GM23248 (cell line): Measurements from ENCODE around the gene CGGBP1. TPM values are rescaled to one million over a fixed set of nuclear protein-coding genes. Genes with fewer than 3 reads are reported as not detected.
A peak's percentile ranks its signal among the peaks of the same experiment; 100 is the strongest.

Source experiments
- DNase-seq: peaks from one replicate; pipeline ENCODE4 v3.0.0-alpha.2; 2015
- H2AFZ ChIP-seq: fragments of 200-600 bp; sonication (generic); 2 replicates; pipeline ENCODE4 v1.6.1; 2016; ENCODE audit warnings: antibody characterized with exemption
- H3F3A ChIP-seq: fragments of 200-600 bp; sonication (generic); 2 replicates; pipeline ENCODE4 v1.6.1; 2016; ENCODE audit warnings: mild to moderate bottlenecking, antibody characterized with exemption, mixed run types; ENCODE audit not compliant: insufficient read depth
- H3K27ac ChIP-seq: fragments of 200-600 bp; sonication (generic); 2 replicates; pipeline ENCODE4 v1.5.1; 2016; ENCODE audit warnings: mild to moderate bottlenecking
- H3K27me3 ChIP-seq: fragments of 200-600 bp; sonication (generic); replicated peaks from 2 replicates; pipeline ENCODE4 v1.6.1; 2016; ENCODE audit warnings: mild to moderate bottlenecking; ENCODE audit not compliant: insufficient read depth
- H3K36me3 ChIP-seq: fragments of 200-600 bp; sonication (generic); 2 replicates; pipeline ENCODE4 v1.6.1; 2016; ENCODE audit warnings: low read depth, mild to moderate bottlenecking
- H3K4me1 ChIP-seq: fragments of 200-600 bp; sonication (generic); 2 replicates; pipeline ENCODE4 v1.6.1; 2016; ENCODE audit warnings: mild to moderate bottlenecking; ENCODE audit not compliant: insufficient read depth
- H3K4me2 ChIP-seq: fragments of 200-600 bp; sonication (generic); one replicate; pipeline ENCODE4 v1.6.1; 2016; ENCODE audit warnings: mild to moderate bottlenecking; ENCODE audit not compliant: unreplicated experiment
- H3K4me3 ChIP-seq: fragments of 200-600 bp; sonication (generic); 2 replicates; pipeline ENCODE4 v1.5.1; 2016; ENCODE audit warnings: mild to moderate bottlenecking
- H3K79me2 ChIP-seq: fragments of 200-600 bp; sonication (generic); 2 replicates; pipeline ENCODE4 v1.6.1; 2016; ENCODE audit warnings: mild to moderate bottlenecking; ENCODE audit not compliant: insufficient read depth
- H3K9ac ChIP-seq: fragments of 200-600 bp; sonication (generic); 2 replicates; pipeline ENCODE4 v1.6.1; 2016; ENCODE audit warnings: mild to moderate bottlenecking
- H3K9me2 ChIP-seq: fragments of 200-600 bp; sonication (generic); 2 replicates; pipeline ENCODE4 v1.6.1; 2016; ENCODE audit warnings: mixed run types, mild to moderate bottlenecking, moderate library complexity; ENCODE audit not compliant: insufficient read depth
- H3K9me3 ChIP-seq: fragments of 200-600 bp; sonication (generic); one replicate; pipeline ENCODE4 v1.6.1; 2017; ENCODE audit warnings: low read depth
- H4K20me1 ChIP-seq: fragments of 200-600 bp; sonication (generic); 2 replicates; pipeline ENCODE4 v1.6.0; 2016; ENCODE audit not compliant: insufficient read depth
- EZH2 ChIP-seq: fragments of 200-600 bp; sonication (generic); IDR thresholded peaks from 2 replicates; pipeline ENCODE4 v1.6.1; 2018; ENCODE audit warnings: antibody characterized with exemption, mild to moderate bottlenecking; ENCODE audit not compliant: insufficient read depth, poor library complexity, severe bottlenecking
- EZH2phosphoT487 ChIP-seq: fragments of 200-600 bp; sonication (generic); IDR thresholded peaks from 2 replicates; pipeline ENCODE4 v1.6.1; 2018; ENCODE audit warnings: antibody characterized with exemption, moderate library complexity, mild to moderate bottlenecking, low read depth; ENCODE audit not compliant: insufficient read depth
- WGBS, 2 experiments: methylation state at CpG; one replicate each; pipeline ENCODE4 v1.1.6; 2015 to 2017; ENCODE audit warnings: low lambda C conversion rate in 2 of 2, low coverage in 1 of 2; ENCODE audit errors: missing lambda C conversion rate in 2 of 2; 5-methylcytosine and 5-hydroxymethylcytosine counted together
- in situ Hi-C: fragments of 300-500 bp; cut with MboI; formaldehyde crosslinking; loops from 2 replicates; pipeline ENCODE4 v1.15.0; 2020
- polyA plus RNA-seq: library from polyadenylated mRNA; unstranded; fragments of >200 nt; fragmentation: Nextera tagmentation; extraction: Ambion mirVana; gene quantifications from 2 replicates; pipeline ENCODE4 v1.2.1, GENCODE V29; 2016
- total RNA-seq: library from RNA; depleted of rRNA; stranded (reverse); fragments of >200 nt; shearing (Covaris generic); gene quantifications from 2 replicates; pipeline ENCODE4 v1.2.3, GENCODE V29; 2014

CGGBP1 gene
- total and polyA plus RNA-seq, 2 experiments from 2014 or later: 51.1 to 61.4 TPM

GRCh38 chr3:88075497-88075896 is 16.7 kb upstream of the CGGBP1 start:
- Histone ChIP-seq H3K4me1 (no peaks in the 10 kb centered on the region), H4K20me1 (peaks cover 34% of the 10 kb centered on the region), H3K27ac (no peak overlapping the region), H3K9me2 (no peaks in the 10 kb centered on the region), H3K36me3 (0 out of 2 replicates have a peak, but pooled peaks cover 2% of the 10 kb centered on the region), H3K4me2 (no peak overlapping the region), H3F3A (peaks cover 7% of the 10 kb centered on the region; the same call in 1 of the 2 replicates), H3K9ac (no peak overlapping the region), H3K27me3 (no peaks in the 10 kb centered on the region), H2AFZ (no peak overlapping the region), H3K79me2 (peaks cover 100% of the 10 kb centered on the region), H3K9me3 (peaks cover 7% of the 10 kb centered on the region), H3K4me3 (no peak overlapping the region)
- in situ Hi-C loops: no loop called here
- WGBS, 2 experiments: 45 to 56% methylated on average over 2 of the region's 2 CpGs
- no peak for TF ChIP-seq EZH2
- TF ChIP-seq EZH2phosphoT487: no peak
- DNase-seq: no peak

GRCh38 chr3:88075072-88075471 is 16.3 kb upstream of the CGGBP1 start:
- TF ChIP-seq EZH2: no peak
- no peak for TF ChIP-seq EZH2phosphoT487
- Histone ChIP-seq H3K9me2 (no peaks in the 10 kb centered on the region), H3K9ac (no peak overlapping the region), H3K4me3 (no peak overlapping the region), H3K4me2 (no peak overlapping the region), H3K4me1 (no peaks in the 10 kb centered on the region), H4K20me1 (peaks cover 34% of the 10 kb centered on the region), H3K9me3 (peaks cover 7% of the 10 kb centered on the region), H3K27ac (no peak overlapping the region), H3F3A (peaks cover 7% of the 10 kb centered on the region; the same call in 1 of the 2 replicates), H2AFZ (no peak overlapping the region), H3K27me3 (no peaks in the 10 kb centered on the region), H3K36me3 (0 out of 2 replicates have a peak, but pooled peaks cover 2% of the 10 kb centered on the region), H3K79me2 (peaks cover 100% of the 10 kb centered on the region)
- no peak for DNase-seq
- 69 to 76% methylated on average over 2 of the region's 2 CpGs for WGBS, 2 experiments
- in situ Hi-C loops: no loop called here

GRCh38 chr3:88061746-88062145 is 2.9 kb upstream of the CGGBP1 start:
- Histone ChIP-seq H3K4me2 (peak overlapping the region; percentile 95), H3K27ac (no peak overlapping the region), H3K9me3 (no peaks in the 10 kb centered on the region), H3K9ac (peak overlapping the region; percentile 88), H3K4me3 (peak overlapping the region; percentile 93), H3K9me2 (no peaks in the 10 kb centered on the region), H3K79me2 (peaks cover 89% of the 10 kb centered on the region), H3K36me3 (peaks cover 3% of the 10 kb centered on the region; the same call in 1 of the 2 replicates), H3K27me3 (no peaks in the 10 kb centered on the region), H3K4me1 (peaks cover 32% of the 10 kb centered on the region), H4K20me1 (peaks cover 26% of the 10 kb centered on the region; the same call in 1 of the 2 replicates), H2AFZ (no peak overlapping the region), H3F3A (peaks cover 8% of the 10 kb centered on the region)
- in situ Hi-C loops: no loop called here
- peak; percentile 27 for DNase-seq
- 0 to 4% methylated on average over 1 of the region's 1 CpG for WGBS, 2 experiments
- TF ChIP-seq EZH2: no peak
- no peak for TF ChIP-seq EZH2phosphoT487

GRCh38 chr3:88059380-88060170 is 770 bp upstream of the CGGBP1 start:
- in situ Hi-C loops: no loop called here
- H3K4me2 ChIP-seq: peak overlapping the region; percentile 95
- peak overlapping the region; percentile 65 for H3K27ac ChIP-seq
- H3K4me1 ChIP-seq: peaks cover 36% of the 10 kb centered on the region
- H3K9ac ChIP-seq: peak overlapping the region; percentile 88
- 1% methylated on average over 38 to 45 of the region's 45 CpGs for WGBS, 2 experiments
- no peaks in the 10 kb centered on the region for H3K9me2 ChIP-seq
- peaks cover 24% of the 10 kb centered on the region for H3K36me3 ChIP-seq
- H3K79me2 ChIP-seq: peaks cover 89% of the 10 kb centered on the region
- no peaks in the 10 kb centered on the region for H3K9me3 ChIP-seq
- no peaks in the 10 kb centered on the region for H3K27me3 ChIP-seq
- peaks cover 18% of the 10 kb centered on the region; the same call in 1 of the 2 replicates for H4K20me1 ChIP-seq
- peaks cover 8% of the 10 kb centered on the region for H3F3A ChIP-seq
- peak; percentile 45 for DNase-seq
- peak overlapping the region; percentile 93 for H3K4me3 ChIP-seq
- peak overlapping the region; percentile 81 for H2AFZ ChIP-seq
- TF ChIP-seq EZH2phosphoT487 (no peak), EZH2 (no peak)
